NB4 (cell line): ENCODE measurements around the gene LNPEP.

ENCODE experiments used
- DNase-seq: peaks from one replicate; pipeline ENCODE4 v3.0.0; 2010; ENCODE audit warnings: low read depth
- H3K4me3 ChIP-seq: one replicate; pipeline ENCODE4 v1.5.1; 2011; ENCODE audit warnings: mild to moderate bottlenecking, low read depth, low read length, moderate library complexity
- CTCF ChIP-seq: IDR thresholded peaks from one replicate; pipeline ENCODE4 v1.5.1; 2012; ENCODE audit warnings: low read depth, low read length
- MAX ChIP-seq: IDR thresholded peaks from 2 replicates; pipeline ENCODE4 v1.6.1; 2011; ENCODE audit warnings: low read depth, low read length
- MYC ChIP-seq: IDR thresholded peaks from 2 replicates; pipeline ENCODE4 v1.6.1; 2011; ENCODE audit warnings: low read depth, low read length
- POLR2A ChIP-seq: IDR thresholded peaks from 2 replicates; pipeline ENCODE4 v1.6.1; 2011; ENCODE audit warnings: mild to moderate bottlenecking; ENCODE audit not compliant: insufficient read length; ENCODE audit errors: extremely low read depth

Gene LNPEP

GRCh38 chr5:97002983-97003382 lies 67.1 kb downstream of the LNPEP start:
- no peak for DNase-seq
- no peak for TF ChIP-seq MAX
- TF ChIP-seq POLR2A: no peak
- TF ChIP-seq CTCF: no peak
- no peak overlapping the region for H3K4me3 ChIP-seq

GRCh38 chr5:97004423-97005060 lies 68.7 kb downstream of the LNPEP start:
- no peak for DNase-seq
- no peak overlapping the region for H3K4me3 ChIP-seq
- TF ChIP-seq CTCF (no peak), MAX (no peak), POLR2A (no peak), MYC (no peak)

GRCh38 chr5:97006454-97007060 lies 70.7 kb downstream of the LNPEP start:
- DNase-seq: no peak
- no peak overlapping the region for H3K4me3 ChIP-seq
- TF ChIP-seq MYC: no peak
- no peak for TF ChIP-seq MAX
- no peak for TF ChIP-seq CTCF
- no peak for TF ChIP-seq POLR2A

- TF ChIP-seq MYC (no peak), POLR2A (no peak), CTCF (no peak), MAX (no peak)
- H3K4me3 ChIP-seq: no peak overlapping the region
- DNase-seq: peak; percentile 84
Observed at GRCh38 chr5:97009212-97009898, 73.5 kb downstream of the LNPEP start.

- DNase-seq: no peak
- no peak overlapping the region for H3K4me3 ChIP-seq
- TF ChIP-seq MAX: no peak
Observed at GRCh38 chr5:97009921-97010320, 74.0 kb downstream of the LNPEP start.

GRCh38 chr5:97010606-97011005 lies 74.7 kb downstream of the LNPEP start:
- TF ChIP-seq MAX: no peak
- TF ChIP-seq POLR2A: no peak
- TF ChIP-seq CTCF: no peak
- no peak for TF ChIP-seq MYC
- no peak for DNase-seq

More at GRCh38 chr5:97010606-97011005, 74.7 kb downstream of the LNPEP start:
- H3K4me3 ChIP-seq: no peak overlapping the region
